Activated CD4-positive, alpha-beta T cell treated with anti-CD3 and anti-CD28 coated beads for 4 hours (primary cell): ENCODE measurements around the gene ARHGDIB.

Experiments used
- DNase-seq, 2 donors: peaks; one replicate each; pipeline ENCODE4 v3.0.0-alpha.2; 2020

The ARHGDIB gene

DNA sequence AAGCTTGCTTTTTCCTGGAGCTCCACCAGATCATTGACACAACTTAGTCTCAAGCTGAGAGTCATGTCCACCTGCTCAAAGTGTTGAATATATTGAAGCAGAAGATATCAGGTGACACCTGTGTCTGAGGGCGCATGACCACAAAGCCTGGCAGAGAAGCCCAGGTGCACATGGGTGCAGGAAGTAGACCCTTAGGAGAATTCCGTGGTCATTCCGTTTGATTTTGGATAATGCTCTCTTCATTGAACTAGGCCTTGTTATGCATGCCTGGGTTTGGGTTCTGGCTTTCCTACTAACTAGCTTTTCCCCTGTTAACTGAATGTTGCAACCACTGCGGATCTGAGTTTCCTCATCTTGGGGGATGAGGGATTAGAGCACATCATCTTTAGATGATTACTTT, 7.1 kb downstream of the ARHGDIB start:
- no peak for DNase-seq

DNA sequence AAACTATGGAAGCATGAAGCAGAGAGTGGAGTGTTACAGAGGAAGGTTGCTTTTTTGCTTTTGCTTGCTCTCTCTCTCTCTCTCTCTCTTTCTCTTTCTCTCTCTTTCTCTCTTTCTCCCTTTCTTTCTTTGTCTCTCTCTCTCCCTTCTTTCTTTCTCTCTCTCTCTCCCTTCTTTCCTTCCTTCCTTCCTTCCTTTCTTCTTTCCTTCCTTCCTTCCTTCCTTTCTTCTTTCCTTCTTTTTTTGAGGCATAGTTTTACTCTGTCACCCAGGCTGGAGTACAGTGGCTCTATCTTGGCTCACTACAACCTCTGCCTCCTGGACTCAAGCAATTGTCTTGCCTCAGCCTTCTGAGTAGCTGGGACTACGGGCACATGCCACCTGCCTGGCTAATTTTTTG, 7.6 kb downstream of the ARHGDIB start:
- no peak for DNase-seq

DNA sequence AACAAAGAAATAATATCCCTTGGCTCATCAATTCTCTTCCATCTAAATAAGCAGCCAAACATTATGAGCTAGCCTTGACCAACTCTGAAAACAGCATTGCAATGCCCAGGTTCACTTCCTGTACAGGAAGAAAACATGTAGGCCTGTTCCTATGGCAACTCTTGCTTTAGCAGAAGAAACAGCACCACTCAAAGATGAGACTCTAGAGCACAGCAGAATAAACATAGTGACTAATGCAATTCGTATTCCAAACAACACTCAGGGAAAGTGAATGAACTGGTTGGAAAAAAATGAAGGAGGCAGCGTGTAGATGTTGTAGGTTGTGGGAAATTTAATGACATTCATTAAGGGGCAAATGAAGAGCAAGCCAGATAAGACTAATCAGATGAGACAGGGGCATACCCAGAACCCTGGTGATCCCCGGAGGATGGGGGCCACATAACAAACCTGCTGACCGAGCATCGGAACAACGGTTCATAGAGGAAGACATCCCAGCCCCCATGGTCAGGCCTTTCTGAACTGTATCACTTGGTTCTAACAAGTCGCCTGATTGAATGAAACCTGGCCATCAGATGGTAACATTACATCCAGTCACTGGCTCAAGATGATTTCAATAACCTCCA, 9.0 kb downstream of the ARHGDIB start:
- DNase-seq = no peak

DNA sequence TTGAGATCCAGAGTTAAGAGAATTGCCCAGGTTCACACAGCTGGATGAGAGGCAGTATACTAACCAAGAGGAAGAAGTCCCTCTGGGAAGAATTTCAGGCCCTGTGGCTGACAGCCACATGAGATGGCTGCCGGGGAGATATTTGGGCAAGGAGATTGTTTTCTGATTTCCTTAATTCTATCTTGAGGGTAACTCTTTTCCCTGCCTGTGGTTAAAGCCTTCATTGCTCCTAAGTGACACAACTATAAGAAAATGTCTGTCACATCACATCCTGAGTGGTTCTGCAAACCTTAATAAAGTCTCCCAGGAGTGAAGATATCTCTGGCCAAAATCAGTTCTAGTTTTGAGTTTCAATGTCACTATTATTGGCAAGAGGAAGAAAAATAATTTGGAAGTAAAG, 9.6 kb downstream of the ARHGDIB start:
- DNase-seq = no peak

GRCh38 chr12:14950982-14951746, 10.2 kb downstream of the ARHGDIB start:
- DNase-seq = peak in 1 of 2 donors; percentile 29

- no peak for DNase-seq
Measured at GRCh38 chr12:14950421-14950820, 11.0 kb downstream of the ARHGDIB start.

GRCh38 chr12:14949631-14950030, 11.8 kb downstream of the ARHGDIB start:
- DNase-seq = no peak

GRCh38 chr12:14948672-14949071, 12.7 kb downstream of the ARHGDIB start:
- peak; percentile 58 to 64 for DNase-seq

DNA sequence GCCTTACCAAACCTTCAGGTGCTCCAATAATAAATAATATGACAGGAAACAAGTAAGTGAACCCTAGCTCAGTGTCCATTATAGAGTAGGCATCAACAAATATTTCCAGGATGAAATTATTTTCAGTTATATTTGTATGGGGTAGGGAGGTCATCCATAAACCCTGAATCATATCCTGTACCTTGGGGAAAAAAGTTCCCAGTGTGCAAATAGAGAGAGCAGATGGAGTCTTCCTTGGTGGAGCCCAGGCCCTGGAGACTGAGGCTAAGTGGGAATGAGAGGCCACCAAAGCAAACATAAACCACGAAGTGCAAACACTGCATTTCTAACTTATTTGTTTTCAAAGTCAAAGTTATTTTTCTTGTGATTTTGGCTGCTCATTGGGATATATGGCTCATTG, 14.5 kb downstream of the ARHGDIB start:
- no peak for DNase-seq

DNA sequence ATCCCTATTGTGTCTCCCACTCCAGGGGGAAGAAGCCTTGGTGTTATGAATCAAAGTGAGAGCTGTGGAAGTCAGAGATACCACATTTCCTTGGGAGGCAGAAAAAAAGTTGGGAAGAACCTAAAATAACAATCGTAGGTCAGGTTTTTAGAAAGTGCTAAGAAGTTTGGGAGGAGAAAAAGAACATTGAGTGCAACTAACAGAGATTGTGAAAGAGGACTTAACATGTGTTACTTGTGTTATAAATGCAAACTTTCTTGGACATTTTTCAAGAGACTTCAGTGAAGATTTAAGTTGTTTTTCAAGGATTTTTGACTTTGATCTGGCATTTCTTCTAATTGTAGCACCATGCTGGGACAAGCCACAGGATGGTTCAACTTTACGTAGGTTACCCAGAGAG, 15.2 kb downstream of the ARHGDIB start:
- no peak for DNase-seq

GRCh38 chr12:14942196-14942931, 19.0 kb downstream of the ARHGDIB start:
- DNase-seq = no peak

GRCh38 chr12:14941369-14941768, 20.0 kb downstream of the ARHGDIB start:
- DNase-seq = no peak

- no peak for DNase-seq
Measured at GRCh38 chr12:14938301-14938700, 23.1 kb downstream of the ARHGDIB start, which contains the start of gene ERP27. Gene ERP27, minus strand, starts transcription at chr12:14938537. Its CDS starts 29 bp downstream, at chr12:14938508.

- DNase-seq = no peak
Measured at GRCh38 chr12:14937689-14938088, 23.7 kb downstream of the ARHGDIB start.

DNA sequence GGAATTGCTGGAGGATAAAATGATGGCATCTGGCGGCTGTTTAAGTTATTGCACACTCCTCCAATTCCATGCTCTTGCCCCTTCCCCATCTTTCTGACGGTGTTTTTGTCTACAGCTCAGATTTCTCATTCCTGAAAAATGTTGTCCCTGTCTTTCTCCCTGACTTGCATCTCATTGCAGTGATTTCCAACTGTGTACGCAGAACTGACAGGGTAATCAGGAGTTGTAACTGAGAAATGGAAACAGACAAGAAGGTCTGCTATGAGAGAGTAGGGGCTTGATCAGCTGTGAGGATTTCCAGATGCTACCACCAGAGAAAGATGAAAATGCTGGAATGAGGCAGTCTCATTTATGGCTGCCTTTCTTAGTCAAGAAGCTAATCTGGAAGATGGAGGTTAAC, 24.4 kb downstream of the ARHGDIB start:
- DNase-seq = no peak

- DNase-seq = no peak
Measured at GRCh38 chr12:14936224-14936861, 25.1 kb downstream of the ARHGDIB start.

DNA sequence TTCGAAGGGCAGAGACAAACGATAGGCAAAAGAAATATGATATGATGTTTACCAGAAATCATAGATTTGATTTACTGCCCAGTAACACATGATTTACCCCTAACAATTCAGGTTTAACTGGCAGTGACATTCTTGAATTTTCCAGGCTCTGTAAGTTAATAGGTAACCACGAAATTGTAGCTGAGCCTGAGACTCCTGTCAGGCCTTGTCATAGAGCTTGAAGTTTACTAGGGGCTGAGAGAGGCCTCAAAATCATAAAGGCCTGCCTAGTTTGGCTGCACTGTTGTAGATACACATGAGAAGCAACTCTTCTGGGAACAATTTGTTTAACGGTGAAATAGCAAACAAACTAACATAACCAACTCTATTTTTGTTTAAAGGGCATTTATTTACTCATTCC, 26.4 kb downstream of the ARHGDIB start:
- DNase-seq = no peak

DNA sequence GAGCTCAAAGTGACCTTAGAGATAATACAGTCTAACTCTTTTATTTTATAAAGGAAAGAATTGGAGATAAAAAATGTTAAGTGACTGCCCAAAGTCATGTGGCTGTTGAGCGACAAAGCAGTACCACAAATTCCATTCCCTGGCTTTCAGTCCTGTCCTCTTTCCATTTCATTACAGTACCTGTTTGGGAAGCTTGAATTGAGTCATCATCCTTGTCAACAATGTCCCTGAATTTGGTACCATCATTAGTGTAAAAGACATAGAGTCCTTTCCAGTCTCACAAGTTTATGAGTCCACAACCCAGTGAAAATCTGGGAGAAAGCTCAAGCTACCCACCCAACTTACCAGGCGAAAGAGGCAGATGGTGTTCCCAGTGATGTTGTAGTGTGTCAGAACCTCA, 26.9 kb downstream of the ARHGDIB start:
- no peak for DNase-seq

DNA sequence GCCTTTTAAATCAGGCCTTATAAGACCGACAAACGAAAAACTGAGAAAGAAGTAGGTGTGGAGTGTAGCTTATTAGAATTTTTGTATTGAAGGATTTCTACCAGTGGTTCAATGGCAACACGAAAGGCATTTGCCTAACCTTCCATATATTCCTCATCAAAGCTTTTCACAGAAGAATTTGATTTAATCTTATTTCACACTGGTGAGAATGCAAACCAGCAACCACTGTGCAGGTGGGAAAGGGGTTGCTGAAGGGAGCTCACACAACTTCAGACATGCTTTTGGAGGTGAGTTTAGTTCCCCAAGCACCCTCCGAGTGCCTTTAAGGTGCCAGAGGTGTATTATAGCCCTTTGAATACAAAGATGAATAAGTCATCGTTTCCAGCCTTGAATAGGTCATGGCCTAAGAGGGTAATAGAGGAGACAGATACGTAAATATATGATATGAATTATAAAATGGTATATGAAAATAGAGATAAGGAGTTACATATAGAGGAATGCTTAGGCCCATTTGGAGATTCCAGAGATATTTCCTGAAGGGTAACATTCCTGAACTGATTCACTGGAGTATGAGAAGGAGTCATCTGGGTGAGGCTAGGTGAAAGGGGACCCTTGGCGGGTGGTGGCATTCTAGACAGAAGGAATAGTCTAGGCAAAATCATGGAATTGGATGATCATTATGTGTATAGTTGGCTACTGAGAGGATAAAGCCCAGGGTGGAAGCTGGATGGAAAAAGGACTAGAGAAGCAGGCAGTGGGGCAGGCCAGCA, 29.4 kb downstream of the ARHGDIB start:
- no peak for DNase-seq

GRCh38 chr12:14931359-14931758, 30.0 kb downstream of the ARHGDIB start:
- DNase-seq = no peak

DNA sequence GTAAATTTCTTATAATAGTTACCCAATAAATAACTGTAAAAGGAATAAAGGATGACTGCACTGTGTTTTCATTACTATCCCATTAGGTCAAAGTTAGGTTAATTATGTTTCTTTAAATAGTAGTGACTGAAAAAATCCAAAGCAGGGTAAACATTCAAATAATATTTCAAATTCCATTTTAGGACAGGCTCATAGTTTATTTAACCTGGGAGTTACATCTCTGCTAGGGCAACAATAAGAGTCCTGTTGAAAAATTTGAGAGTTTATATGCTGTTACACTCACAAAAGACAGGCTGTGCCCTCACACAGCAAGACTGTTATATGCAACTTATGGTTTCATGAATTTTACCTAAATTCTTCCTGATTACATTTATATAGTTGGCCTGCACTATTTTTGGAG, 31.1 kb downstream of the ARHGDIB start:
- no peak for DNase-seq

GRCh38 chr12:14928931-14929330, 32.5 kb downstream of the ARHGDIB start:
- DNase-seq = no peak

GRCh38 chr12:14927267-14927666, 34.1 kb downstream of the ARHGDIB start:
- no peak for DNase-seq
